Erythroblast (primary cell): ENCODE data around the gene THAP10.

Source experiments
- GATA1 ChIP-seq: IDR thresholded peaks from 2 replicates; pipeline ENCODE4 v1.6.1; 2011; ENCODE audit warnings: low read depth, mild to moderate bottlenecking, control low read depth, low read length, moderate library complexity
- POLR2A ChIP-seq: IDR thresholded peaks from 2 replicates; pipeline ENCODE4 v1.6.1; 2011; ENCODE audit warnings: mild to moderate bottlenecking, low read length

GRCh38 chr15:70852501-70853317, 39.5 kb downstream of the THAP10 start:
- no peak for TF ChIP-seq GATA1
- TF ChIP-seq POLR2A, result no peak
